H1 (cell line): ENCODE measurements around the gene RNF149. TPM values are rescaled to one million over a fixed set of nuclear protein-coding genes. Genes with fewer than 3 reads are reported as not detected.
"Not testable (repeated sequence)": the region's sequence is repeated elsewhere in the genome, so short reads cannot be mapped to it uniquely, and the experiment has no call there.

Experiments
- CTCF ChIA-PET: fragments of 300-600 bp; sonication (Branson Sonifier 250); formaldehyde crosslinking; loops from one replicate; lab custom pipeline; 2021; ENCODE audit not compliant: partially characterized antibody; lab: Charles Lee
- POLR2A ChIA-PET: fragments of 300-600 bp; sonication (Branson Sonifier 250); formaldehyde crosslinking; loops from one replicate; lab custom pipeline; 2021; ENCODE audit warnings: inconsistent platforms; ENCODE audit not compliant: partially characterized antibody; lab: Charles Lee
- DNase-seq, 2 experiments: peaks; one replicate each; pipeline versions ENCODE4 v3.0.0 to v3.0.0-alpha.2; 2010 to 2022; ENCODE audit warnings: low spot score in 2 of 2, low read depth in 1 of 2, mixed read lengths in 1 of 2
- FAIRE-seq: peaks from 2 replicates; lab custom pipeline; 2011; peaks lifted over from hg19 to GRCh38; lab: Jason Lieb, UNC
- H2AFZ ChIP-seq: 2 replicates; pipeline ENCODE4 v1.8.1; 2012; ENCODE audit warnings: low read length, inconsistent platforms
- H2AK5ac ChIP-seq: 2 replicates; pipeline ENCODE4 v1.6.1; 2013; ENCODE audit warnings: low read depth, low read length
- H2BK120ac ChIP-seq: replicated peaks from 2 replicates; pipeline ENCODE3; 2013; ENCODE audit warnings: low read depth, low read length, inconsistent platforms
- H2BK12ac ChIP-seq: 2 replicates; pipeline ENCODE4 v1.6.1; 2013; ENCODE audit warnings: low read depth, low read length
- H2BK15ac ChIP-seq: 2 replicates; pipeline ENCODE4 v1.6.1; 2013; ENCODE audit warnings: low read length
- H2BK20ac ChIP-seq: 2 replicates; pipeline ENCODE4 v1.6.1; 2013; ENCODE audit warnings: low read length
- H2BK5ac ChIP-seq: 2 replicates; pipeline ENCODE4 v1.6.1; 2013; ENCODE audit warnings: low read depth, low read length
- H3K14ac ChIP-seq: 2 replicates; pipeline ENCODE4 v1.6.1; 2013; ENCODE audit warnings: inconsistent platforms; ENCODE audit not compliant: insufficient read length
- H3K18ac ChIP-seq: 2 replicates; pipeline ENCODE4 v1.6.1; 2013; ENCODE audit warnings: low read length; ENCODE audit errors: extremely low read depth
- H3K23ac ChIP-seq: 2 replicates; pipeline ENCODE4 v1.6.1; 2013; ENCODE audit warnings: inconsistent platforms; ENCODE audit not compliant: insufficient read length
- H3K23me2 ChIP-seq: 2 replicates; pipeline ENCODE4 v1.6.1; 2013; ENCODE audit warnings: low read depth, low read length
- H3K27ac ChIP-seq: 2 replicates; pipeline ENCODE4 v1.6.1; 2011; ENCODE audit warnings: low read depth, low read length, inconsistent platforms
- H3K27me3 ChIP-seq, 4 experiments: replicated peaks in 1 of 4; 1 replicate in 1 of 4; 2 replicates in 3 of 4; pipeline versions ENCODE4 v1.6.1 to v1.8.1; 2011 to 2013; ENCODE audit warnings: low read length in 3 of 4, mild to moderate bottlenecking in 3 of 4, inconsistent platforms in 2 of 4, mixed read lengths in 2 of 4, moderate library complexity in 1 of 4; ENCODE audit not compliant: control insufficient read depth in 3 of 4, insufficient read depth in 3 of 4; ENCODE audit errors: extremely low read depth in 1 of 4
- H3K36me3 ChIP-seq, 4 experiments: 2 replicates each; pipeline versions ENCODE4 v1.6.1 to v1.8.1; 2011 to 2013; ENCODE audit warnings: mild to moderate bottlenecking in 4 of 4, low read length in 3 of 4, moderate library complexity in 2 of 4, control low read depth in 1 of 4, inconsistent platforms in 1 of 4; ENCODE audit not compliant: insufficient read depth in 4 of 4, control insufficient read depth in 2 of 4
- H3K4ac ChIP-seq: replicated peaks from 2 replicates; pipeline ENCODE3; 2013; ENCODE audit warnings: low read length, low read depth, mixed read lengths, inconsistent platforms; ENCODE audit not compliant: insufficient read length
- H3K4me1 ChIP-seq, 4 experiments: replicated peaks in 1 of 4; 1 replicate in 1 of 4; 2 replicates in 3 of 4; pipeline versions ENCODE4 v1.6.1 to v1.8.1; 2011 to 2013; ENCODE audit warnings: low read length in 3 of 4, inconsistent platforms in 2 of 4, mixed read lengths in 1 of 4; ENCODE audit not compliant: insufficient read depth in 4 of 4, control insufficient read depth in 3 of 4
- H3K4me2 ChIP-seq, 2 experiments: 2 replicates each; pipeline versions ENCODE4 v1.6.1 to v1.8.1; 2011 to 2013; ENCODE audit warnings: low read depth in 2 of 2, low read length in 2 of 2, control low read depth in 1 of 2, inconsistent platforms in 1 of 2, mild to moderate bottlenecking in 1 of 2; ENCODE audit not compliant: insufficient read depth in 1 of 2
- H3K4me3 ChIP-seq, 4 experiments: fragments of 200-600, 300-600 bp in 1 of 4; sonication (generic), shearing (Covaris generic), sonication (Bioruptor Twin) in 1 of 4; 2 replicates each; pipeline versions ENCODE4 v1.5.1 to v1.8.1; 2011 to 2016; ENCODE audit warnings: low read length in 4 of 4, low read depth in 3 of 4, control low read depth in 2 of 4, inconsistent platforms in 2 of 4, mild to moderate bottlenecking in 2 of 4, mixed read lengths in 1 of 4, moderate library complexity in 1 of 4; ENCODE audit not compliant: insufficient read depth in 2 of 4; ENCODE audit errors: extremely low read depth in 1 of 4
- H3K56ac ChIP-seq: replicated peaks from 2 replicates; pipeline ENCODE3; 2013; ENCODE audit warnings: low read depth, mild to moderate bottlenecking, mixed read lengths, low read length, inconsistent platforms; ENCODE audit not compliant: insufficient read length
- H3K79me1 ChIP-seq: 2 replicates; pipeline ENCODE4 v1.6.1; 2013; ENCODE audit warnings: low read depth, low read length, control low read depth
- H3K79me2 ChIP-seq, 2 experiments: 2 replicates each; pipeline versions ENCODE4 v1.6.1 to v1.8.1; 2012 to 2013; ENCODE audit warnings: low read length in 2 of 2, mild to moderate bottlenecking in 2 of 2, inconsistent platforms in 1 of 2; ENCODE audit not compliant: insufficient read depth in 2 of 2, control insufficient read depth in 1 of 2
- H3K9ac ChIP-seq, 4 experiments: replicated peaks in 1 of 4; 1 replicate in 1 of 4; 2 replicates in 3 of 4; pipeline versions ENCODE4 v1.6.1 to v1.8.1; 2011 to 2013; ENCODE audit warnings: low read depth in 3 of 4, low read length in 3 of 4, control low read depth in 2 of 4, mild to moderate bottlenecking in 2 of 4, moderate library complexity in 2 of 4, inconsistent platforms in 1 of 4; ENCODE audit errors: extremely low read depth in 1 of 4
- H3K9me3 ChIP-seq, 2 experiments: 2 replicates each; pipeline versions ENCODE4 v1.6.1 to v1.8.1; 2012 to 2013; ENCODE audit warnings: mild to moderate bottlenecking in 2 of 2, moderate library complexity in 2 of 2, control low read depth in 1 of 2, inconsistent platforms in 1 of 2, low read depth in 1 of 2, low read length in 1 of 2, mixed read lengths in 1 of 2; ENCODE audit not compliant: insufficient read depth in 2 of 2
- H4K20me1 ChIP-seq, 2 experiments: replicated peaks in 1 of 2; 2 replicates each; pipeline versions ENCODE3 to v1.8.1; 2011 to 2013; ENCODE audit warnings: inconsistent platforms in 2 of 2, low read length in 2 of 2, mild to moderate bottlenecking in 1 of 2; ENCODE audit not compliant: insufficient read depth in 2 of 2, control insufficient read depth in 1 of 2
- H4K5ac ChIP-seq: 2 replicates; pipeline ENCODE4 v1.6.1; 2013; ENCODE audit warnings: low read length, low read depth, mixed read lengths, inconsistent platforms; ENCODE audit not compliant: insufficient read length
- H4K8ac ChIP-seq: 2 replicates; pipeline ENCODE4 v1.8.0; 2013; ENCODE audit warnings: mild to moderate bottlenecking, moderate library complexity, low read length, inconsistent platforms; ENCODE audit not compliant: insufficient read depth; ENCODE audit errors: extremely low read depth
- H4K91ac ChIP-seq: replicated peaks from 2 replicates; pipeline ENCODE3; 2013; ENCODE audit warnings: low read length, mixed read lengths, inconsistent platforms; ENCODE audit not compliant: insufficient read length
- WGBS, 2 experiments: shearing (Covaris generic) in 1 of 2; methylation state at CpG; one replicate each; pipeline versions ENCODE4 v1.1.6 to v1.1.7; 2013 to 2015; ENCODE audit warnings: low lambda C conversion rate in 2 of 2, mixed read lengths in 2 of 2, inconsistent platforms in 1 of 2, low coverage in 1 of 2, missing lambda C conversion rate in 1 of 2; ENCODE audit not compliant: insufficient replicate concordance in 2 of 2, insufficient coverage in 1 of 2, insufficient read length in 1 of 2; ENCODE audit errors: extremely low coverage in 1 of 2, missing lambda C conversion rate in 1 of 2; 5-methylcytosine and 5-hydroxymethylcytosine counted together
- polyA plus RNA-seq, 7 experiments: library from polyadenylated mRNA; depleted of rRNA in 3 of 7; stranded (reverse) in 5 of 7; unstranded in 2 of 7; fragments of >200 nt in 5 of 7; fragments of 200-250 nt in 2 of 7; gene quantifications; 1 replicate in 5 of 7; 2 replicates in 1 of 7; 4 replicates in 1 of 7; pipeline versions ENCODE4 v1.2.1 to v1.2.3, GENCODE V29; 2011 to 2013; ENCODE audit warnings: missing spikeins in 2 of 7, mixed read lengths in 2 of 7
- total RNA-seq: library from RNA; stranded (reverse); fragmentation: NEBNext Ultra II Directional; extraction: Animal tissue kit (Norgen Biotek cat#: 25700); gene quantifications from 2 replicates; pipeline ENCODE4 v1.2.1, GENCODE V29; 2021

The RNF149 gene
- total and polyA plus RNA-seq, 2 of the 8 experiments (the other 6 are each of a cell fraction or from before 2014, with no cell fraction given): 16.6 to 28.2 TPM

- H3K4ac ChIP-seq, H3K4me2 ChIP-seq, H4K20me1 ChIP-seq, H3K23ac ChIP-seq, FAIRE-seq, H2BK15ac ChIP-seq, H3K4me3 ChIP-seq, H3K9me3 ChIP-seq, H2BK120ac ChIP-seq, H2AFZ ChIP-seq, H3K36me3 ChIP-seq, H3K4me1 ChIP-seq, H2BK5ac ChIP-seq, H3K9ac ChIP-seq, H2AK5ac ChIP-seq, H2BK20ac ChIP-seq, H4K5ac ChIP-seq, H3K27ac ChIP-seq, POLR2A ChIA-PET, H3K79me2 ChIP-seq, H4K91ac ChIP-seq, H2BK12ac ChIP-seq, H4K8ac ChIP-seq, H3K79me1 ChIP-seq, H3K18ac ChIP-seq, H3K27me3 ChIP-seq, DNase-seq, H3K56ac ChIP-seq, H3K14ac ChIP-seq, H3K23me2 ChIP-seq: not testable (repeated sequence)
- CTCF ChIA-PET: interaction anchor here (1.6 kb wide), 1 partner anchor 8 kb away, joined by 3 read pairs; no protein-coding TSS in a partner anchor
- WGBS, 2 experiments: 90% methylated on average over 4 of the region's 4 CpGs; no CpG with 5 or more reads in 1 of the 2 experiments
Measured at GRCh38 chr2:101244373-101244772, 64.1 kb downstream of the RNF149 start.
